HG02885 (cell line): Measurements from ENCODE around the gene TNFAIP8L3.

Experiments
- ATAC-seq: cut with Tn5 transposase; IDR thresholded peaks from one replicate; pipeline ENCODE4 v1.9.1; 2021; ENCODE audit warnings: mild to moderate bottlenecking; ENCODE audit not compliant: unreplicated experiment, poor library complexity

TNFAIP8L3 gene

GRCh38 chr15:51016615-51017014 is 78.1 kb downstream of the TNFAIP8L3 start:
- no peak for ATAC-seq

GRCh38 chr15:51011212-51011611 is 83.5 kb downstream of the TNFAIP8L3 start:
- no peak for ATAC-seq

GRCh38 chr15:51007131-51007666 is 87.5 kb downstream of the TNFAIP8L3 start:
- ATAC-seq = no peak
